Naive thymus-derived CD8-positive, alpha-beta T cell (primary cell): Measurements from ENCODE around the gene ENTR1. TPM values are rescaled to one million over a fixed set of nuclear protein-coding genes. Genes with fewer than 3 reads are reported as not detected.

ENCODE experiments used
- ATAC-seq, 2 donors: fragments of 150-1000 bp; cut with Tn5 transposase in 1 of 2; sonication (Bioruptor Pico), chemical (Tn5 transposase) in 1 of 2; 1 replicate in 1 of 2; 2 replicates in 1 of 2; pipeline ENCODE4 v1.10.0; 2021; ENCODE audit warnings: mild to moderate bottlenecking in 2 of 2, moderate library complexity in 2 of 2
- POLR2A ChIA-PET: fragments of 350-600 bp; sonication (Branson Sonifier 250); formaldehyde crosslinking; loops from one replicate; lab custom pipeline; 2021; ENCODE audit warnings: antibody characterized with exemption; lab: Charles Lee
- DNase-seq, 10 donors: peaks; one replicate each; pipeline versions ENCODE4 v3.0.0 to v3.0.0-alpha.2; 2020 to 2022
- H3K27ac Mint-ChIP-seq, 10 donors: one replicate each; pipeline ENCODE4 v1.8.0; 2020 to 2022; ENCODE audit warnings: mild to moderate bottlenecking in 10 of 10, mixed read lengths in 10 of 10, moderate library complexity in 4 of 10, inconsistent platforms in 1 of 10
- H3K27me3 Mint-ChIP-seq, 5 donors: one replicate each; pipeline ENCODE4 v1.8.0; 2021 to 2022; ENCODE audit warnings: mixed read lengths in 5 of 5
- H3K36me3 Mint-ChIP-seq, 3 donors: one replicate each; pipeline ENCODE4 v1.8.0; 2020 to 2022; ENCODE audit warnings: mixed read lengths in 3 of 3, mild to moderate bottlenecking in 2 of 3, inconsistent platforms in 1 of 3
- H3K4me1 Mint-ChIP-seq, 4 donors: one replicate each; pipeline ENCODE4 v1.8.0; 2021 to 2022; ENCODE audit warnings: mixed read lengths in 4 of 4
- H3K4me3 Mint-ChIP-seq, 10 donors: one replicate each; pipeline ENCODE4 v1.8.0; 2020 to 2022; ENCODE audit warnings: mild to moderate bottlenecking in 10 of 10, mixed read lengths in 10 of 10, moderate library complexity in 6 of 10, inconsistent platforms in 1 of 10
- H3K9me3 Mint-ChIP-seq, 9 donors: one replicate each; pipeline ENCODE4 v1.8.0; 2020 to 2022; ENCODE audit warnings: mixed read lengths in 9 of 9, mild to moderate bottlenecking in 3 of 9, inconsistent platforms in 1 of 9, moderate library complexity in 1 of 9
- polyA plus RNA-seq, 3 donors: library from polyadenylated mRNA; unstranded; fragments of 300-500 nt; fragmentation: Illumina TruSeq; gene quantifications; one replicate each; pipeline ENCODE4 v1.2.3, GENCODE V29; 2021
- total RNA-seq, 8 experiments: library from RNA in 2 of 8; stranded (reverse) in 2 of 8; gene quantifications; one replicate each; pipeline ENCODE4 v1.2.3 and lab custom pipeline; 2021 to 2026

Gene ENTR1
- total and polyA plus RNA-seq, 5 experiments from 2014 or later, result 9.7 to 96.0 (median 16.8) TPM

GRCh38 chr9:136389396-136389795 is 21.0 kb downstream of the ENTR1 start:
- ATAC-seq (no peak), DNase-seq (no peak)
- POLR2A ChIA-PET, result interaction anchor here (1.7 kb wide), 1 partner anchor 21 kb away, joined by 5 read pairs; the partner anchor contains the start of genes ENTR1 and PMPCA
- Mint-ChIP-seq H3K4me1 (peaks cover 8 to 16% (median 16%) of the 10 kb centered on the region in 4 donors), H3K27me3 (no peaks in the 10 kb centered on the region), H3K27ac (no peak overlapping the region), H3K4me3 (no peak overlapping the region), H3K36me3 (peaks cover 4 to 74% (median 21%) of the 10 kb centered on the region in 3 donors), H3K9me3 (no peaks in the 10 kb centered on the region)

GRCh38 chr9:136387217-136387616 is 23.2 kb downstream of the ENTR1 start:
- no peak overlapping the region for H3K27ac Mint-ChIP-seq
- H3K4me1 Mint-ChIP-seq, result peaks cover 8 to 20% (median 16%) of the 10 kb centered on the region in 4 donors
- ATAC-seq (no peak), DNase-seq (no peak)
- H3K9me3 Mint-ChIP-seq, result no peaks in the 10 kb centered on the region
- no peaks in the 10 kb centered on the region for H3K27me3 Mint-ChIP-seq
- H3K4me3 Mint-ChIP-seq, result no peak overlapping the region
- H3K36me3 Mint-ChIP-seq, result peaks cover 4 to 80% (median 22%) of the 10 kb centered on the region in 3 donors
- POLR2A ChIA-PET, result no interaction called here

DNA sequence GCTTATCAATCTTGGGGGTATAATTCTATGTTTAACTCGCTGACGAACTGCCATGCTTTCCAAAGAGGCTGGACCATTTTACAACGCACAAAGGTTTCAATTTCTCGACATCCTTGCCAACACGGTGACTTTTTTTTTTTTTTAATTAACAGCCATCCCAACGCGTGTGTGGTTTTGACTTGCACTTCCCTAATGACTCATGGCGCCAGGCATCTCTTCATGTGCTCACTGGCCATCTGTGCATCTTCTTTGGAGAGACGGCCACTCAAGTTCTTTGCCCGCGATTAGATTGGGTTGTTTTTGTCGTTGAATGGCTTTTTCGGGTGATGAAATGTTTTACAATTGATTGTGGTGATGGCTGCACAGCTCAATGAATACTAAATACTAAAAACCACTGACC is 24.4 kb downstream of the ENTR1 start:
- ATAC-seq (no peak), DNase-seq (no peak)
- Mint-ChIP-seq H3K4me3 (no peak overlapping the region), H3K36me3 (peaks cover 4 to 72% (median 19%) of the 10 kb centered on the region in 3 donors), H3K9me3 (no peaks in the 10 kb centered on the region), H3K4me1 (peaks cover 7 to 20% (median 16%) of the 10 kb centered on the region in 4 donors), H3K27me3 (no peaks in the 10 kb centered on the region), H3K27ac (peak overlapping the region in 1 of 10 donors; percentile 50)
- POLR2A ChIA-PET, result interaction anchor here (0.7 kb wide), 1 partner anchor 1323 kb away, joined by 3 read pairs; no protein-coding TSS in a partner anchor

DNA sequence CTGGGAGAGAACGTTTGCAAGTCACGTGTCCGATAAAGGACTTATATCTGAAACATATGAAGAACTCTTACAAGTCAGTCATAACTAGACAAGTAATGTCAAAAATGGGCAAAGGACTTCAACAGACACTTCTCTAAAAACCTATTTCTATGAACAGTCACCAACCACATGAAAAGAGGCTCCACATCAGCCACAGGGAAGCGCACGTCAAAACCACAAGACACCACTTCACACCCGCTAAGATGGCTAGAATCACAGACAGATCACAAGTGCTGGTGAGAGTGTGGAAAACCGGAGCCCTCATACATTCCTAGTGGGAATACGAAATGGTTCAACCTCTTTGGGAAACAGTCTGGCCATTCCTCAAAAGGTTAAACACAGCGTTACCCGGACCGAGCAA is 25.4 kb downstream of the ENTR1 start:
- peaks cover 4 to 65% (median 19%) of the 10 kb centered on the region in 3 donors for H3K36me3 Mint-ChIP-seq
- H3K4me3 Mint-ChIP-seq, result peak overlapping the region in 5 of 10 donors; percentile 6 to 57 (median 28)

GRCh38 chr9:136383436-136383835 is 27.0 kb downstream of the ENTR1 start:
- peaks cover 7 to 20% (median 16%) of the 10 kb centered on the region in 4 donors for H3K4me1 Mint-ChIP-seq
- H3K27ac Mint-ChIP-seq, result no peak overlapping the region
- no peak for DNase-seq
- ATAC-seq, result no peak
- no peaks in the 10 kb centered on the region for H3K9me3 Mint-ChIP-seq
- POLR2A ChIA-PET, result no interaction called here
- no peak overlapping the region for H3K4me3 Mint-ChIP-seq
- no peaks in the 10 kb centered on the region for H3K27me3 Mint-ChIP-seq
- peaks cover 0 to 54% (median 17%) of the 10 kb centered on the region in 3 donors for H3K36me3 Mint-ChIP-seq

More for the DNA sequence above, 25.4 kb downstream of the ENTR1 start:
- H3K9me3 Mint-ChIP-seq, result no peaks in the 10 kb centered on the region
- H3K27ac Mint-ChIP-seq, result peak overlapping the region in 4 of 10 donors; percentile 1 to 88 (median 32)
- no peaks in the 10 kb centered on the region for H3K27me3 Mint-ChIP-seq
- peak; percentile 84 to 96 for ATAC-seq
- peak in 3 of 10 donors; percentile 32 to 53 (median 48) for DNase-seq
- peaks cover 7 to 20% (median 16%) of the 10 kb centered on the region in 4 donors for H3K4me1 Mint-ChIP-seq
- POLR2A ChIA-PET, result interaction anchor here (1.1 kb wide), 1 partner anchor 19 kb away, joined by 4 read pairs; no protein-coding TSS in a partner anchor

DNA sequence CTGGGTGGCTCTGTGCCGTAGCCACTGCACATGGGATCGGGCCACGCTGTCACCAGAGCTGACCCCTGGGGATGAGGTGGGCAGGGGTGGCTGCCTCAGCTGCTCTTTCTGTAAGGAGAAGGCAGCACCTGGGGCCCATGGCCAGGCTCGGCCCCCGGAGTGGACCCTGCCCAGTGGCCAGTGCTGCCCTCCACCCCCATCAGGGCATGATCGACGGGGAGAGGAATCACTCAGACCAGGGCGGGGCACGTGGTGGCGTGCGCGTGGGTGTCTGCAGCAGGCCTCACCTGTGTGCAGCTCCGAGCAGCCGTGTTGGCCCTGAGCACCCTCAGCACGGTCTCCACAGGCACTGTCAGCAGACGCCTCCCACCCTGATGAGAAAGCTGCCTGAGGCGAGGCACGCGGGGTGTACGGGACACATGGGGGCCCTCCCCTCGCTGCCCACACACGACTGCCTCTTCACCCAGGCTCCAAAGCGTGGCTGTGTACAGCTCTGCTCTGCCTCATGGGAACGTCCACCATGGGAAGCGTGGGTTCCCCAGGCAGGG is 28.4 kb downstream of the ENTR1 start:
- DNase-seq (no peak), ATAC-seq (no peak)
- Mint-ChIP-seq H3K4me3 (no peak overlapping the region), H3K36me3 (peaks cover 0 to 40% (median 8%) of the 10 kb centered on the region in 3 donors), H3K27ac (no peak overlapping the region), H3K4me1 (peaks cover 7 to 20% (median 16%) of the 10 kb centered on the region in 4 donors), H3K27me3 (no peaks in the 10 kb centered on the region), H3K9me3 (no peaks in the 10 kb centered on the region)
- POLR2A ChIA-PET, result no interaction called here

- Mint-ChIP-seq H3K27ac (no peak overlapping the region), H3K27me3 (no peaks in the 10 kb centered on the region), H3K9me3 (no peaks in the 10 kb centered on the region), H3K36me3 (peaks cover 0 to 35% (median 7%) of the 10 kb centered on the region in 3 donors), H3K4me3 (no peak overlapping the region), H3K4me1 (peaks cover 7 to 20% (median 16%) of the 10 kb centered on the region in 4 donors)
- no peak for DNase-seq
- ATAC-seq, result no peak
- POLR2A ChIA-PET, result no interaction called here
Measured at GRCh38 chr9:136381311-136381710, 29.1 kb downstream of the ENTR1 start.

DNA sequence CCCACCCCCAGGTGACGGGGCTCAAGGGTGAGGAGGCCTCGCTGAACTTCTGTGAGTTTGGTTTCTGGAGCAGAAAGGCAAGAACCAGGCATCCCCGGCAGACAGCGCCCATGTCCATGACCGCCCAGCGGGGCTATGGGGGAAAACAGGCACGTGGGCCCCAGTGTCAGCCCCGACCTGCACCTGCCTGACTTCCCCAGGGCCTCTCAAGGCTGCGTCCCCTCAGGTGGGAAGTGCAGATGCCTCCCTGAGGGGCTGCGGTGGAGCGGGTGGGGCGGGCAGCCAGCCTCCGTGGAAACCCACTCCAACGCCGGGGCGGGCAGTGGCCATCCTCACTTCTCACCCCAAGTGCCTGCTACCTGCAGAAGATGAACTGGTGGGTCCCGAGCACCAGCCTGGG is 30.0 kb downstream of the ENTR1 start:
- Mint-ChIP-seq H3K27me3 (no peaks in the 10 kb centered on the region), H3K4me1 (peaks cover 7 to 12% (median 9%) of the 10 kb centered on the region in 4 donors), H3K9me3 (no peaks in the 10 kb centered on the region), H3K27ac (no peak overlapping the region), H3K4me3 (no peak overlapping the region), H3K36me3 (peaks cover 0 to 29% (median 7%) of the 10 kb centered on the region in 3 donors)
- ATAC-seq (no peak), DNase-seq (no peak)
- POLR2A ChIA-PET, result interaction anchor here (1.3 kb wide), 1 partner anchor 17 kb away, joined by 4 read pairs; the partner anchor contains the start of gene DNLZ

- Mint-ChIP-seq H3K36me3 (peaks cover 0 to 26% (median 5%) of the 10 kb centered on the region in 3 donors), H3K27ac (no peak overlapping the region), H3K27me3 (no peaks in the 10 kb centered on the region), H3K9me3 (no peaks in the 10 kb centered on the region), H3K4me3 (no peak overlapping the region), H3K4me1 (peaks cover 3 to 7% (median 5%) of the 10 kb centered on the region in 4 donors)
- DNase-seq (no peak), ATAC-seq (no peak)
- POLR2A ChIA-PET, result interaction anchor here (1.3 kb wide), 1 partner anchor 17 kb away, joined by 4 read pairs; the partner anchor contains the start of gene DNLZ
Measured at GRCh38 chr9:136379891-136380290, 30.5 kb downstream of the ENTR1 start.

DNA sequence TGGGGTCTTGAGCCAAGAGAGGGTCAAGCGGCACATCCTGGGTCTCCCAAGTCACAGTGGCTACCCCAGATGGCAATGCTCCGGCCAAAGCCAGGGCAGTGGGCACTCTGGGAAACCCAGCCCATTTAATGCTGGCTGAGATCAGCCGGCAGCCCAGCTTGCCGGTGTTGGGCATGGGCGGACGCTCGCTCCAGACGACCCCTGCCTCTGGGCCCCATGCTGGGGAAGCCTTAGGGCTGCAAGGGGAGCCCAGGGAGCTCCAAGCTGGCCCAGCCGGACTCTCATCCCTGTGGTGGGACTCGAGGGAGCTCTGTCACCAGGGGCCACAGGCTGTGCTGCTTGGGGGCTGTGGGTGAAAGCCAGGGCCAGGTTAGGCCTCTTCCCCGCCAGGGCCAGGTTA is 31.0 kb downstream of the ENTR1 start:
- no peaks in the 10 kb centered on the region for H3K9me3 Mint-ChIP-seq
- no peak overlapping the region for H3K27ac Mint-ChIP-seq
- DNase-seq (no peak), ATAC-seq (no peak)
- H3K4me3 Mint-ChIP-seq, result no peak overlapping the region
- peaks cover 0 to 3% (median under 1%) of the 10 kb centered on the region in 4 donors for H3K4me1 Mint-ChIP-seq
- no peaks in the 10 kb centered on the region for H3K27me3 Mint-ChIP-seq
- POLR2A ChIA-PET, result interaction anchor here (1.3 kb wide), 1 partner anchor 16 kb away, joined by 4 read pairs; the partner anchor contains the start of gene DNLZ
- peaks cover 0 to 22% (median 1%) of the 10 kb centered on the region in 3 donors for H3K36me3 Mint-ChIP-seq

DNA sequence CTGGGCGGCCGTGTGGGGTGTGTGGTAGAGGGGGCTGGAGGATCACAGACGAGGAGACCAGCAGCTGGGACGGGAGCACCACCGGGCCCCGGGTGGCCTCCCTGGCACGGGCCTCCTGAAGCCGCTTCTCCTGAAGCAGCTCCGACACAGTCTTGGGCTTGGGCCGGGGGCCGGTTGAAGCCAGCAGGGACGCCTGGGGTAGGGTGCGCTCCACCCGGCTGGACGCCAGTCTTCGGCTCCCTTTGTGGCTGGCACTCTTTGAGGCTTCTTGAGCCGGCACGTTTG is 31.5 kb downstream of the ENTR1 start:
- no peak overlapping the region for H3K4me3 Mint-ChIP-seq
- no peaks in the 10 kb centered on the region for H3K9me3 Mint-ChIP-seq
- no peak for DNase-seq
- POLR2A ChIA-PET, result interaction anchor here (1.3 kb wide), 1 partner anchor 16 kb away, joined by 4 read pairs; the partner anchor contains the start of gene DNLZ
- peaks cover 0 to 18% (median 0%) of the 10 kb centered on the region in 3 donors for H3K36me3 Mint-ChIP-seq
- peak overlapping the region in 1 of 10 donors; percentile 37 for H3K27ac Mint-ChIP-seq
- H3K27me3 Mint-ChIP-seq, result no peaks in the 10 kb centered on the region
- no peak for ATAC-seq
- H3K4me1 Mint-ChIP-seq, result peaks cover 0 to under 1% (median 0%) of the 10 kb centered on the region in 4 donors

- Mint-ChIP-seq H3K4me3 (no peak overlapping the region), H3K4me1 (no peaks in the 10 kb centered on the region), H3K9me3 (no peaks in the 10 kb centered on the region), H3K36me3 (peaks cover 0 to 14% (median 0%) of the 10 kb centered on the region in 3 donors), H3K27me3 (no peaks in the 10 kb centered on the region), H3K27ac (peak overlapping the region in 1 of 10 donors; percentile 37)
- no peak for ATAC-seq
- DNase-seq, result no peak
- POLR2A ChIA-PET, result no interaction called here
Measured at GRCh38 chr9:136378170-136379002, 32.0 kb downstream of the ENTR1 start.
